EH (cell line): ENCODE measurements around the gene CUL2.
"Not testable (repeated sequence)": the region's sequence is repeated elsewhere in the genome, so short reads cannot be mapped to it uniquely, and the experiment has no call there.

Experiments used
- DNase-seq: peaks from one replicate; pipeline ENCODE4 v3.0.0-alpha.2; 2015; ENCODE audit warnings: low read depth

The CUL2 gene

DNA sequence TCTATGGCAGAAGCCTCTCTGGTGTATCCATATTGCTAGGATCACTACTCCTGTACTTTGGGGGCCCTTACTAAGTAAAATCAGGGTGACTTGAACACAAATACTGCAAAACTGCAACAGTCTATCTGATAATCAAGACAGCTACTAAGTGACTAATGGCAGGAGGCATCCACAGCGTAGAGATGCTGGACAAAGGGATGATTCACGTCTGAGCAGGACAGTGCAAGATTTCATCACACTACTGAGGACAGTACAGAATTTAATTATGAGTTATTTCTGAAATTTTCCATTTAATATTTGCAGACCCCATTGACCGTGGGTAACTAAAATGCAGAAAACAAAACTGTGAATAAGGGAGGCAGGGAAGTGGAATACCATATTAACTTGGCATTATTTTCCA, 10.4 kb downstream of the CUL2 start:
- DNase-seq = peak; percentile 91

DNA sequence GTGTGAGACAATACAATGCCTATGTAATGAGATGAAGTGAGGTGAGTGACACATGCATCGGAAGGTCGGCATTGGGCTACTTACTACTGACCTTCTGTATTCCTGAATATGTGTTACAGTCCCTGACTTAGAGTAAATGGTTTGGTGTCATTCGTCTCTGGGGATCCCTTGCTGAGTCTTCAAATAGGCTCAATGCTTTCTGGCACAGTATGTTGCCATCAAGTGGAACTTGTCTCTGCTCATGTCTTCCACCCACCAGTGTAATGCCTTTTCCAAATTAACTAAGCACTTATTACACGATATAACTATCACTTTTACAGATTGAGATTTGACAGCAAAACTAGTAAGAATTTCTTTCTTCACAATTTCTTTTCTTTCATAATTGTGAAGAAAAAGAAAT, 10.9 kb downstream of the CUL2 start:
- DNase-seq = no peak

DNA sequence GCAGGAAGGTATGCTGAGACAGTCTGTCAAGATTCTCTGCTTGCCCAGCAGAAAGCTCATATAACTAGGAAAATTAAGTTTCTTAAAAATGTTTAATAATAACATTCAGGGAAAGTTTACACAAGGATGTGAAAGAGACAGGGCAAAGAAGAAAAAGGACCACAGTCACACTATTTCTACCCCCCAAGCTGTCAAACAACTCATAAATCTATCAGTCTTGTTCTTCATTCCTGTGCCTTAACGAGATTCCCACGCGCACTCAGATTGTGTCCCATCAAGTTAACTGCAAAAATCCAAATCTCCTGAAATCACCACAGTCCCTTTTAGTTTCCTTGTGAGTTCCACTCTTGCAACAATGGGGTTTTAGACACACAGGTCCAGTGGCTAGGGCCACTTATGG, 14.9 kb downstream of the CUL2 start:
- DNase-seq = peak; percentile 15

DNA sequence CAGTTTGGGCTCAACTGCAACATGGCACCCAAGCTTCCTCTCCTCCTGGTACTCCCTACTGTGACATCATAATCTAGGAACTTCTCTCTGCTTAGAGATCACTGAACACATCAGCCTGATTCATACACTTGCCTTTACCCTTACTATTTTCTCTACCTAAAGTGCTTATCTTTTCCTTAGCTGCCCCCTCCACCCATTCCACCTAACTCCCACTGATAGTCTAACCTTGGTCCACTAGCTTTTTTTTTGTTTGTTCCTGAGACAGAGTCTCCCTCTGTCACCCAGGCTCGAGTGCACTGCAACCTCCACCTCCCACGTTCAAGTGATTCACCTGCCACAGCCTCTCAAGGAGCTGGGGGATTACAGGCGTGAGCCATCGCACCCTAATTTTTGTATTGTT, 15.9 kb downstream of the CUL2 start:
- peak; percentile 33 for DNase-seq

DNA sequence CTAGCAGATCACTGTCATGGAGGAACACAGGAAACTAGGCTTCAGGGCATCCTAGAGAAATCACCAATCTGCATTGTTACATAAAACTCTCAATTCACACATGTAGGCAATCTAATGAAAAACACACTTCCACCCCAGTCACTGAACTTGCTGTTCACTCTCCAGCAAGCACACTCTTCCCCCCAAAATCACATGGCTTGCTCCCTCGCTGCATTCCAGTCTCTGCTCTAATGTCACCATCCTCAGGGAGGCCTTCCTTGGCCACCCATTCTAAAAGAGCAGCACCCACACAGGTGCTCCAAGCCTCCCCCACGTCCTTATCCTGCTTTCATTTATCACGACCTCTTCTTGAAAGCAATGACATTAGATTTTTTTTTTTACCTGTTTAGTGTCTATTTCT, 19.6 kb downstream of the CUL2 start:
- DNase-seq = no peak

DNA sequence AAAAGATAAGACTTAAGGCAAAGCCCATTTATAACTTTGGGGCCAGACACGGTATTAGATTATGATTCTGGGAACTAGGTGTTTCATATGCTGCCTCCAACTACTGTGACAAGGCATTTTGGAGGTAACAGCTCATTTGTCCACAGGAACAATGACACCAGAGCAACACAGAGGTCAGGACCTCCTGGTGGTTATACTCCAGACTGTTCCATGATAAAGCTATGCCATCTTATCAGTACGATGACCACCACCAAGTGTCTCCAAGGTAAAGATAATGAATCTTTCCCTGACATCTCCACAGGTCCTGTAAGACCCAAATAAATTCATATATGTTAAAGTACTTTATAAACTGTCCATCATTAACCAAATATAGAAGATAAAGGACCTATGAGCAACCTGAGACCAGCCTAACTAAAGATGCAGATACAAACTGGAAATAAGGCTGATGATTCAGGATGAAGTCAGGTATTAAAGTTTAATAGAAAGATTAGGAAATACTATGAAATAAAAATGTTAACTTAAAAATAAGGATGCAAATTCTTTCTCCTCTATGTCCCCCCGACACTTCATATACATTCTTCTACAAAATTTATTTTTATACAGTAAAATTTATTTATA, 26.2 kb downstream of the CUL2 start:
- DNase-seq = no peak

DNA sequence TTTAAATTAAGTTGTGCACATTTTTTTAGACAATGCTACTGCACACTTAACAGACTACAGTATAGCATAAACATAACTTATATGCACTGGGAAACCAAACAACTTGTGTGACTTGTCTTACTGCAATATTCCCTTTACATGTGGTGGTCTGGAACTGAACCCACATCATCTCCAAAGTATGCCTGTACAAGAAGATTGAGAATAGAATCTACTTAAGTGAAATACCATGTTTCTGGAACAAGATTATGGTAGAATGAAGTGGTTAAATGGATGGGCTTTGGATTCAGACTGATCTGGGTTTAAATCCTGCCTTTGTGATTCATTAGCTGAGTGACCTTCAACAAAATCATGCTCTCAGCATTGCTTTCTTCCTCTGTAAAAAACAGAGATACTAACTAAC, 30.7 kb downstream of the CUL2 start:
- DNase-seq = peak; percentile 14

DNA sequence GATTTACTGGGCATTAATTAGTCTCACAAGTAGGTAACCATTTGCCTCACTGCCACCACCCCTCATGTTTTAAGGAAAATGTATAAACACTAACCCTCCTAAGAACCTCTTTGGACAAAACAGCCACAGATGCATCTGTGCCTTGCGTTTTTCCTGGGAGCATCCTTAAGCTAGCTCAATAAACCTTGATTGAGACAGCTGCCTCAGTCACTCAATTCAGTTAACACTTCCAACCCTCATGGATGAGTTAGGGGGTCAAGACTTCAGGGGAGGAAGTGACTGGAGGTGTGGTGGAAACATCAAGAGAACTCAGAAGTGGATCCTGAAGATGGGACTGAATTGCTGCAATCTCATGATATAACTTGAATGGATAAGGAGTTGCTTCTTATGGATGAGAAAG, 31.5 kb downstream of the CUL2 start:
- DNase-seq = no peak

DNA sequence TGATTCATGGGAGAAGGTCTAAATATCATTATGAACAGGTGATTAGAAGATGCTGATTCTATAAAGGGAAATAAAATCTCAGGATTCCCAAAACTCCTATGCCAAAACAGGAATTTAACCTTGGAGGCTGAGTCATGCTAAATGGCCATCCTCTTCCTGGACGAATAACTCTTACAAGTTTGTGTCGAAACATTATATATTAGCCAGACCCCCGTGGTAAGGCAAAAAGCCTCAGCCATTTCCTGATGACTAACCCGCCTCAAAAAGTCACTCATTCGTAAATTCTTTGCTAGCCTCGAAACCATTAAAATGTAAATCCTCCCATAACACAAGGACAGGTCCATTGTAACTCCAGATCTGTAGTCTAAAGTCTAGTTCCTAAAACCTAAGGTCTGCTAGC, 32.0 kb downstream of the CUL2 start:
- peak; percentile 95 for DNase-seq

DNA sequence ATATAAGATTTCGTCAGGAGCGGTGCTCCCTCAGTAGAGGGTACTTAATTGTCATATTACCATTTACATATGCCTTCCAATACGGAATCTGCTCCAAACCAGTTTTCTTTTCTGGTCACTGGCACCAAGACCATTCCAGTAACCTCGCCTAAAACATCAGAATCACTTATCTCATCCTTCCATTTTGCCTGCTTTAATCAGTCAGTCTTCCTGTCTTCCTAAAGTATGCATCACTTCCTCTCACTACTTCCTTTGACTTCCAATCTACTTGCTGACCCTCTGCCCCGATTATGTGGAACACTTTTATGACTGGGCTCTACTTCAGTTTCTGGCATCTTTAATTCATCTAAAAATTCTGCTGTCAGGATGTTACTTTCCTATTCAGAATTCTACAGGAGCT, 33.5 kb downstream of the CUL2 start:
- peak; percentile 31 for DNase-seq

DNA sequence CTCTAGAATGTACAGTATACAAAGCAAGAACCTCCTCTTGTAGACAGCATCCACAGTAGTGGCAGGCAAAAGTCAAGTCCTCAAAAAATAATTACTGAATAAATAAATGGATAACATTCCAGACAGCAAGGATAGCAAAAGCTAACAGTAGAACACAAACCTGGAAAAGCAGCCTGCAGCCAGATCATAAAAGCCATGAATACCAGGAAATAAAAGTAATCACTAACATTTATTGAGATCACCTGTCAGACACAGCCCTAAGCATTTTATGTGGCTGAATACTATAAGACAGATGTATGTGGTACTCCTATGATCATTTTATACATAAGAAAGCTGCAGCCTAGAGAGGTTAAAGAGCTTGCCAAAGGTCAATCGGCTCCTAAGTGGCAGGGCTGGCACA, 34.0 kb downstream of the CUL2 start:
- no peak for DNase-seq

DNA sequence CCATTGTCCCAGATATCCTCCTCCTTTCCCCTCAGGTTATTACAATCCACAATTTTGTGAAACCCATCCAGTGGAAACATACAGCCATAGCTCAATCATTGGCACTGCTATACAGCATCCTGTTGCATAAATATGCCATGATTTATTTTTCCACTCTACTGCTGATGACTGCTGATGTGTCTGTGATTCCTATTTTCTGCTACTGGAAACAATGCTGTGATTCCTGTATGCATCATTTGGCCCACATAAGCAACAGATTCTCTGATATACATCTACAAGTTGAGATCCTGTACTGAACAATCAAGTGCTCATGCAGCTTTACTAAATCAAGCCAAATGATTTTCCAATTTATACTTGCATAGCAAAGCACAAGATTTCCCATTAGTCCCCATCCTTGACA, 39.6 kb downstream of the CUL2 start:
- DNase-seq = no peak

DNA sequence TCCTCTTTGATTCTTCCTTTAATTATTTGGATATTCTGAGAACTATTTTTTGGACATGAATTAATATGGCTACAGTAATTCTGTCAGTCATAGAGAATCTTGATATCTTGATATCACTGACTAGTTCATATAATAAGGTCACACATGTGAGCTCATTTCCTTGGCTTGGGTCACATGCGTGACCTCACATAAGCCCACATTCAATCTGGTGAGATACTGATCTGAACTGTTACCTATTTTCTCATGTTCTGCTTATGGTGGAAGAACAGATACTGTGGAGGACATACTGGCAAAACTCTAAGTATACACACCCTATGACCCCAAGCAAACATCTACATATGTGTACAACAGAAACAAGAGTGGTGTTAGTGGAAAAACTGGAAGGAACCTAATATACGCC, 44.1 kb downstream of the CUL2 start:
- DNase-seq = no peak

DNA sequence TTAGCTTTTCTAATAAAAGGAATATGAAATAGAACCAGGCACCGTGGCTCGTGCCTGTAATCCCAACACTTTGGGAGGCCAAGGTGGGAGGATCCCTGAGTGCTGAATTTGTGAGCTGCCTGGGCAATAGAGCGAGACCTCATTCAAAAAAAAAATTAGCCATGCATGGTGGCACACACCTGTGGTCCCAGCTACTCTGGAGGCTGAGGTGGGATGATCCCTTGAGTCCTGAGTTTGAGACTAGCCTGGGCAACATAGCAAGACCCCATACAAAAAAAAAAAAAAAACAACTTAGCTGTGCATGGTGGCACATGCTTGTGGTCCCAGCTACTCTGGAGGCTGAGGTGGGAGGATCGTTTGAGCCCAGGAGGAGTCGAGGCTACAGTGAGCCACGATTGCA, 44.9 kb downstream of the CUL2 start:
- not testable (repeated sequence) for DNase-seq

DNA sequence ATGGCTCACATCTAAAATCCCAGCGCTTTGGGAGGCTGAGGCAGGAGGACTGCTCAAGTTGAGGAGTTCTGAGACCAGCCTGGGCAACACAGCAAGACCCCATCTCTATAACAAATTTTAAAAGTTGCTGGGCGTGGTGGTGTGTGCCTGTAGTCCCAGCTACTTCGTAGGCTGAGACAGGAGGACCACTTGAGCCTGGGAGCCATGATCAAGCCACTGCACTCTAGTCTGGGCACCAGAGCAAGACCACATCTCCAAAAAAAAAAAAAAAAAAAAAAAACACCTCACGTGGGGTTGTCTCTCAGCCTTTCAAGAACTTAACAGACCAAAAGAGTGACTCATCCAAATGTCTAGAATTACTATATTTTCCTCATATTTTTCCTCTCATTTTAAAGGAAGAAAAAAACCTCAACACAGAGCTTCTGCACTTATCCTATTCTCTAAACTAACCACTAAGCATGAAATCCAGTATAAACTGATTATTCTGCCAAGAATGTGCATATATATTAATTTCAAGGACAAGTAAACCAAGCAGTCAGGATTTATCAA, 46.3 kb downstream of the CUL2 start:
- DNase-seq = peak; percentile 47

DNA sequence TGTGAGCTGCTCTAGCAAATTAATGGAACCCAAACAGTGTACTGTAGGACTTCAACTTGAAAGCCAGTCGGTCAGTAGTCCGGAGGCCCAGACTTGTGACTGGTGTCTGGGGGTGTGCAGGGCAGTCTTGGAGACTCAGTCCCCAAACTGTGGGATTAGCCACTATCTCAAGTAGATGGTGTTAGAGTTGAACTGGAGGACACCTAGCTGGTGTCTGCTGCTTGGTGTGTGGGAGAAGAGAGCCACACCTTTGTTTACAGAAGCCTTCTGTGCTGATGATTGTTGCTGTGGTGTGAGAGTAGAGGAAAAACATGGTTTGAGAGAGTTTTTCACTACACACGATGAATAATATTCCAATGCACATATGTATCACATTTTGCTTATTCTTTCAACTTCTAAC, 47.4 kb downstream of the CUL2 start:
- DNase-seq = no peak

DNA sequence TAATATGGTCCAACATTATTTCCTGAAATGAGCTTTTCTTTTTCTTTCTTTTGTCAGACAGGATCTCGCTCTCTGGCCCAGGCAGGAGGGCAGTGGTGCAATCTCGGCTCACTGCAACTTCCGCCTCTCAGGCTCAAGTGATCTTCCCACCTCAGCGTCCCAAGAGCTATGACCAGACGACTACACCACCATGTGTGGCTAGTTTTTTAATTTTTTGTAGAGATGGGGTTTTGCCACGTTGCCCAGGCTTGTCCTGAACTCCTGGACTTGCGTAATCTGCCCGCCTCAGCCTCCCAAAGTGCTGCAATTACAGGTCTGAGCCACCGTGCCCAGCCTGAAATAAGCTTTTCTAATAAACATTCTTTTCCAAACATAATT, 48.6 kb downstream of the CUL2 start:
- DNase-seq = no peak

DNA sequence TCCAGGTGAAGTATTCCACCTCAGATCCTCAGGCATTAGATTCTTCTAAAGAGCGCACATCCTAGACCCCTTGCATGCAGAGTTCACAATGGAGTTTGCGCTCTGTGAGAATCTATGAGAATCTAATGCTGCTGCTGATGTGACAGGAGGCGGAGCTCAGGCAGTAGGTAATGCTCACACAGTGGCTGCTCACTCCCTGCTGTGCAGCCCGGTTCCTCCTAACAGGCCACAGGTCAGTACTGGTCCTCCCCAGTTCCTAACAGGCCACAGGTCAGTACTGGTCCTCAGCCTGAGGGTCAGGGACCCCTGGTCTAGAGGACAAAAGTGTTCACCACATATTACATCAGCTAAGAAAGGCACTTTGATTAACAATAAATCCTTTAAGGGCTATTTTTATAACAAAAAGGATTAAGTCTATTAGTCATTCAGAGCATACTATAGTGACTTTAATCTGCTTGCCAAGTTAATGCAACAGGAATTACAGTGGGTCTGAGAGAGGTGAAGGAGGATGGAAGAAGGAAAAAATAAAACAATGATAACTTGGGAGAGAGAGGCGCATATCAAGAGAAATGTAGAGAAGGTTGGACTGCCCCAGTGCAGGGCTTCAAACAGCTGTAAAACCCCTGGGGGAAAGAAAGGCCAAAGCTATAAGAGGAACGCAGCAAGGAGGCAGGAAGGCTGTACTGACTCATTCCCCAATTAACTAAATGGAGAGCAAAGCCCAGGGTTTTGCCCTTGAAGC, 49.2 kb downstream of the CUL2 start:
- peak; percentile 88 for DNase-seq

DNA sequence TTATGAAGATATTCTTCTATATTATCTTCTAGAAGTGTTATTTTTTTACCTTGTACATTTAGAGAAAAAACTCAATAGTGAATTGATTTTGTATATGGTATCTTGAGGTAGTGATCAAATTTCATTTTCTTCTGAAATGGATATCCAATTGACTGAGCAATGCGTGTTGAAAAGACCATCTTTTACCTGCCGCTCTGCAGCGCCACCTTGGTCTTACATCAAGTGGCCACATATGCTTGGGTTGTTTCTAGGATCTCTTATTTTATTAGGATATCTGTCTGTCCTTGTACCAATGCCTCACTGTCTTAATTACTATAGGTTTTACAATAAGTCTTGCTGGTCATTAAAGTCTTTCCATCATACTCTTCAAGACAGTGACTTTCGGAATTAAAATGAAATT, 53.0 kb downstream of the CUL2 start:
- DNase-seq = no peak

DNA sequence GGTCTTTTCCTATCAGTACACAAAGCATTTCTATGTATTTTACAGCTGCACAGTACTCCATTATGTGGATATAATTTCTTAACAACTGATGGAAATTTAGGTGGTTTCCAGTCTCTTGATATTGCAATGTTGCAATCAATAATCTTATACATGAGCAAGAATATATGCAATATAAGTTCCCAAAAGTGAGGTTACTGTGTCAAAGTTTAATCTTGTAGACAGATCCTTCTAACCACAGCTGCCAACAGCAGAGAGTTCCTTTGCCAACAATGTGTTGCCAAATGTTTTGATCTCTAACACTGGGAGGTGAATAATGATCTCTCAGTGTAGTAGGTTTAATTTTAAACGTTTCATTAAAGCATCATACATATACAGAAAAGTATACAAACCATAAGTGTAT, 54.5 kb downstream of the CUL2 start:
- DNase-seq = no peak

DNA sequence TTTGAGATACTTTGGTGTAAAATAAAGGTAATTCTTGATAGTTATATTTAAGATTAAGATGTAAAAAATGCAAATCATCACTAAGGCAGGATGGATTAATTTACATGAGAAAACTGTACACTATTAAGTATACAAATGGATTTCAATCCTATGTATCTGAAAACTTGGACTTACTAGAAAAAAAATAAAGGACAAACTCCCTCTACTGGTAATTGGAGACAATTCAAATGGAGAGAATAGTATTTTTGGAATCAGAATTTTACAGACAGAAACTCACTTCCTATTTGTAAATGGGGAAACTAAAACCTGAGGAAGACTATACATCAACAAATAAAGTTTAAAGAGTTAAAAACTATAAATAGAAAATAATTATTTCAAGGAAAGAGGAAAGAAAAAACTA, 62.6 kb downstream of the CUL2 start:
- DNase-seq = peak; percentile 44

DNA sequence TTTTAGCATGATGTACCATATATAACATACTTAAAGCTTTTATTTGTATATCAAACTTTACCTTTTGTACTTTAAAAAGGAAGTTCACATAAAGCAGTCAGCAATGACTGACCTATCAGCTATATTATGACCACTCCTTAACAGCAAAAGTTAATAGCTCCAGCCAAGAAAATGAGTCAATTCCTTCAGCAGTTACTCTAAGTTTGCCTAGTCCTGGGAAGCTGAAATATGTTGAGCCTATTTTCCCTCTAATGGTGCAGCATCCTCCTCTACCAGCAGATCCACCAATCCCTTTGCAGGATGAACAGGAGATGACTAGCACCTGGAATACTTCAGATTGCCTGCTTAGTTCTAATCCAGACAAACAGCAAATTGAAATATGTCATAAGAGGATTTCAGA, 64.2 kb downstream of the CUL2 start:
- DNase-seq = peak; percentile 51

DNA sequence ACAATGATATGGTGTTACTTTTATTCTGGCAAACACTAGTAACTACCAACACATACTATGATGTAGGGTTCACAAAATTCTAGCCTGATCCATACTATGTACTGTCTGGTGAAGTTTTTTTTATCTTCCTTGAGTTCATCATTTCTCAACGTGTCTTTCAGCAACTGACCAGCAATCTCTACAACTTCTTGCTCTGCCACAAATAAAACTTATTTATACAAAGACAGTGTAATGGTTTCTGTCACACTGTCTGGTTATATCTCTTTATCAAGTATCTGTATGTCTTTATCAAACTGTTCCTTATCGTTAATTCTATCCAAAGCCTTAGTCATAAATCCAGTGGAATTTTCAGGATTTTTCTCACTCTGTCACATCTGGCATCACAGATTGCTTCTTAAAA, 69.7 kb downstream of the CUL2 start:
- DNase-seq = no peak
